ENCODE results near the gene NHS.

NHS gene

DNA sequence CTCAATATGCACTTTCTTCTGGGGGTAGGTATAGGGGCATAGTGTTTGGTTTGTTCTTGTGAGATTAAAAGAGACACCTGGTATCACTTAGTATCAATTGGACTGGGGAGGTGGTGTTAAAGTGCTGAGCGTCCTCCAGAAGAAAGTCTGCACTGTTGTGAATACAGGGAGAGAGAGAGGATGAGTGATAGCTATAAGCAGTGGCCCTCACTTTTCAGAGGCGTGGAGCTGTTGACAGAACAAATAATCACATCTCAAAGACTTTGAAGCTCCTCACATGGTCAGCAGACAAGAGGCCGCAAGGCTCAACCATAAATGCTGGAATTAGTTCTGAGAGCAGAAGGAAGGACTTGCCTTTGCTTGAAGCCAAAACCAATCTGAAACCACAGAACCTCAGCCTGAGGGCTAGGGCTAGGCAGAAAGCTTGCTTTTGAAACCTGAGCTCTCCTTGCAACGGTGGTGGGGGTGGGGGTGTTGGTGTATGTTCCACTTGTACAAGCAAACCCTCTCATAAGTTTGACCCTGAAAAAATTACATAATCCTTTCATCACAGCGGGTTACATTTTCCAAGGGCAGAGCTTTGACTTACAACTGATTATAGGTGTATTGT, 239.1 kb downstream of the NHS start:
- no peaks in the 10 kb centered on the region for H3K27me3 ChIP-seq (ENCODE audit: control insufficient read depth, insufficient read depth, low read length)
- no peaks in the 10 kb centered on the region for H3K9me3 ChIP-seq (ENCODE audit: control insufficient read depth, insufficient read depth, low read length)
- H3K4me3 ChIP-seq (ENCODE audit: low read depth, low read length) = no peak overlapping the region
- no peak overlapping the region for H3K9ac ChIP-seq (ENCODE audit: low read depth, low read length)
- no peaks in the 10 kb centered on the region for H3K36me3 ChIP-seq (ENCODE audit: control insufficient read depth, insufficient read depth, low read length)
- peaks cover 26% of the 10 kb centered on the region for H3K4me1 ChIP-seq (ENCODE audit: control insufficient read depth, insufficient read depth, low read length)

DNA sequence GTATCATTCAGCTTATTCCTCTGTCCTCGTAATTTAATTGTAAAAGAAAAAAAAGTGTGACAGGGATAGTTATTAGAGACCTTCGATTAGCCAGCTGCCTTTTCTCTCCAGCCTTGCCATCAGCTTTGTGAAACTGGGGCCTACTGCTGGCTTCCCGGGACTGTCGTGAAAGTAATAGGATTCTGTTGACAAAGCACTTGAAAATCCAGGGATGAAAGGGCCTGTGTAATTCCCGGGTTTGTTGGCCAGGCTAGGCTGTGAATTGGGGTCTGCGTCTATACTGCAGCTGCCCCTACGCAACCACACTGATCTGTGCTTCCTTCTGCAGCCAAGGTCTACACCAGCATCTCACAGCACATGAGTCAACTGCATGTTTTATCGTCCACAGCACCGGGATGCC, 241.9 kb downstream of the NHS start:
- peaks cover 26% of the 10 kb centered on the region for H3K4me1 ChIP-seq (ENCODE audit: control insufficient read depth, insufficient read depth, low read length)
- H3K36me3 ChIP-seq (ENCODE audit: control insufficient read depth, insufficient read depth, low read length) = no peaks in the 10 kb centered on the region
- H3K9ac ChIP-seq (ENCODE audit: low read depth, low read length) = no peak overlapping the region
- H3K27me3 ChIP-seq (ENCODE audit: control insufficient read depth, insufficient read depth, low read length) = no peaks in the 10 kb centered on the region
- H3K4me3 ChIP-seq (ENCODE audit: low read depth, low read length) = no peak overlapping the region
- no peaks in the 10 kb centered on the region for H3K9me3 ChIP-seq (ENCODE audit: control insufficient read depth, insufficient read depth, low read length)

DNA sequence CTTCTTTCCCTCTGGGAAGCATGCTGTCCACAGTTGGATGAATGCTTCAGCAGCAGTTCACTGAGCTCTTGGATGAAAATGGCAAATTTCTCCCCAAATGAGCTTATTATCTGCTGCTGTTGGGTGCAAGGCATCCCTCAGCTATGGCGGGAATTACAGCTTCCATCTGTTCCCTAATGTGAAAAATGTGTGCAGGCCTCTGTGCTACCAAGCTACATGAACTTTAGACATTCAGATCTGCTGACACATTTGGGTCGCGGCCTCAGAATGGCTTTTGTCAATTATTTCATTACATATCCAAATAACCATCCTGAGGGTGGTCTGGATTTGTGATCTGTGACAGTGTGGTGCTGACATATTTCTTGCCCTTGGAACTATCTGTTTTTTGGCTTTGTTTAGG, 242.8 kb downstream of the NHS start:
- no peaks in the 10 kb centered on the region for H3K27me3 ChIP-seq (ENCODE audit: control insufficient read depth, insufficient read depth, low read length)

DNA sequence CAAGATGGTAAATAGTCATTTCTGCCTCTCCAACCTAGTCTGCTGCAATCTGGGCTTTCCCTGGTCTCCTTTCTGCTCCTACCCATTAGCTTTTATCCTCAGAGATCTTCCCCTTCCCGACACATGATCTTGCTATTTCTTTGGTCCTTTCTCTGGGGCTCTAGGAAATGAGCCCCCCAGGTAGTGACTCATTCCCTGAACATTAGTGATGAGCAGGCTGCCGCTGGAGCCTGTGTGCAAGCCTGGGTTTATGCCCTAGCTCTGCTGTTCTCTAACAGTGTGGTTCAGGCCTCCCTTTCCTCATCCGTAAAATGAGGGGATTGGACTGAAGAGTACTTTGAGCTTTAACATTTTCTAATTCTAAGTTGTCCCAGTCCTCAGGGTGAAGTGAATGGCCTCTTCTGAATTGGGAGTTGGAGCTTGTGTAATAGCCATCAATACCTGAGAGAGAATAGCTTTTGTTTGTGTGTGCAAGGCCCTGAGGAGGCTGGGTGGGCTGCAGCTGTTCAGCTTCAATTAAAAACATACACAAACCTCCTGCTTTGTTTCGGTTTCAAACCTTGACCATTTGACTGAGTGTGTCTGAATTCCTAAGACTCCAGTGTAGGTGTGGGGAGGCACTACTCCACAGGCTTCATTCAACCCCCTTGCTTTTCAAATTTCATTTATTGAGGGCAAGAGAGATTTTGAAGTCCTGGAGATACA, 246.7 kb downstream of the NHS start:
- H3K4me3 ChIP-seq (ENCODE audit: low read depth, low read length) = no peak overlapping the region

More for the DNA sequence above, 242.8 kb downstream of the NHS start:
- Histone ChIP-seq H3K36me3 (ENCODE audit: control insufficient read depth, insufficient read depth, low read length) (no peaks in the 10 kb centered on the region), H3K4me1 (ENCODE audit: control insufficient read depth, insufficient read depth, low read length) (peaks cover 26% of the 10 kb centered on the region), H3K9me3 (ENCODE audit: control insufficient read depth, insufficient read depth, low read length) (no peaks in the 10 kb centered on the region), H3K9ac (ENCODE audit: low read depth, low read length) (no peak overlapping the region), H3K4me3 (ENCODE audit: low read depth, low read length) (no peak overlapping the region)

DNA sequence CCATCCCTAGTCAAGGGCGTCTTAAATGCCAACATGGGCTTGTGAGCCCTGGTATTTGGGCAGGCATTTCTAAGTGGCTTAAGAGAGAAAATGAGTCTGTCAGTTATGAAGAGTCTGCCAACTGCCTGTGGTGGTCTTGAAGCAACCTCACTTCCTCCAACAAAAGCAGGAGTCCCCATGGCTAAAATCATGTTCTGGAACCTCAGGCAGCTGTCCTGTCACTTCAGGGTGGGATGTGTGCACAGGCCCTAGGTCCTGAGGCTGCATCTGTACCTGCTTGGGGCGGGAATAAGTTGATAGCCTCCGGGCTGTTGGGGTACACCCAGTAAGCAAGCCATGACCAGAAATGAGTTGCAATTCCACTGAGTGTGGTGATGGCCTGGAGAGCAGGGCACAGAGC, 247.3 kb downstream of the NHS start:
- H3K27me3 ChIP-seq (ENCODE audit: control insufficient read depth, insufficient read depth, low read length) = no peaks in the 10 kb centered on the region
- no peak overlapping the region for H3K9ac ChIP-seq (ENCODE audit: low read depth, low read length)
- no peaks in the 10 kb centered on the region for H3K4me1 ChIP-seq (ENCODE audit: control insufficient read depth, insufficient read depth, low read length)
- H3K36me3 ChIP-seq (ENCODE audit: control insufficient read depth, insufficient read depth, low read length) = no peaks in the 10 kb centered on the region
- H3K9me3 ChIP-seq (ENCODE audit: control insufficient read depth, insufficient read depth, low read length) = no peaks in the 10 kb centered on the region
- no peak overlapping the region for H3K4me3 ChIP-seq (ENCODE audit: low read depth, low read length)

More for the DNA sequence above, 246.7 kb downstream of the NHS start:
- Histone ChIP-seq H3K9ac (ENCODE audit: low read depth, low read length) (no peak overlapping the region), H3K9me3 (ENCODE audit: control insufficient read depth, insufficient read depth, low read length) (no peaks in the 10 kb centered on the region), H3K36me3 (ENCODE audit: control insufficient read depth, insufficient read depth, low read length) (no peaks in the 10 kb centered on the region), H3K4me1 (ENCODE audit: control insufficient read depth, insufficient read depth, low read length) (peaks cover 5% of the 10 kb centered on the region), H3K27me3 (ENCODE audit: control insufficient read depth, insufficient read depth, low read length) (no peaks in the 10 kb centered on the region)

DNA sequence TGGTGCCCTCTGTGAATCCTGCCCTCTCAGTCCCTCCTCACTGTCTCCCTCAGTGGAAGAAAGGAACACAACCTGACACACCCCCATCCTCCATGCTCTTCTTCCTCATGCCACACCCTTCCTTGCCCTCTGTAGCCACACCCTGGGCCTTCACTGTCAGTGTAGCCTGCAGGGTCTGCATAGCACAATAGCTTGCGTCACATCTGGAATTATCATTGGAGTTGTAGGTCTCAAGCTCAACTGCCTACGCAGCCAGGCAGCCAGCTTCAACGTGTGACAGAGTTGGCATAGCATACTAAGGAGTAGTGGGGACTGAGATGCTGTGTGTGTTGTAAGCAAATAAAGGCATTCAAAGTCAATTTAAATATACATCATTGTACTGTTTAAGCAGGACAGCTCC, 248.8 kb downstream of the NHS start:
- Histone ChIP-seq H3K4me1 (ENCODE audit: control insufficient read depth, insufficient read depth, low read length) (peaks cover 8% of the 10 kb centered on the region), H3K27me3 (ENCODE audit: control insufficient read depth, insufficient read depth, low read length) (no peaks in the 10 kb centered on the region), H3K9me3 (ENCODE audit: control insufficient read depth, insufficient read depth, low read length) (no peaks in the 10 kb centered on the region), H3K36me3 (ENCODE audit: control insufficient read depth, insufficient read depth, low read length) (no peaks in the 10 kb centered on the region), H3K4me3 (ENCODE audit: low read depth, low read length) (no peak overlapping the region), H3K9ac (ENCODE audit: low read depth, low read length) (no peak overlapping the region)

DNA sequence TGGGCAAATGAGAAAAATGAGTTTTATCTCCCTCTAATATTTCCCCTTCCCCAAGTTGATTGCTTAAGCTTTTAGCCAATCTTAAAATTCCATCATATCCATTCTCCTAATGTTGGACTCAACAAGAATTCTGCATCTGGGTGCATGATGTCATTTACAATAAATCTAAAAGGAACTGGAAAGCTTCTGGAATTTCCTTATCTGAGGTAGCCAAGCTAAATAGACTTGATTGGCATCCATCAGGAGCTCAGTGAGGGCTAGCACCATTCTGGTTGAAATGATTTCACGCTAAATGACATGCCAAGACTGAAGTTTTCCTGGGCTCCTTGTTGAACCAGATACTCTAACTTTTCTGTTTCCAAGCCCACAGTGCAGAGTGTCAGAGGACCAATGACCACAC, 252.0 kb downstream of the NHS start:
- Histone ChIP-seq H3K4me3 (ENCODE audit: low read depth, low read length) (no peak overlapping the region), H3K4me1 (ENCODE audit: control insufficient read depth, insufficient read depth, low read length) (peaks cover 10% of the 10 kb centered on the region), H3K9me3 (ENCODE audit: control insufficient read depth, insufficient read depth, low read length) (no peaks in the 10 kb centered on the region), H3K36me3 (ENCODE audit: control insufficient read depth, insufficient read depth, low read length) (no peaks in the 10 kb centered on the region), H3K27me3 (ENCODE audit: control insufficient read depth, insufficient read depth, low read length) (no peaks in the 10 kb centered on the region), H3K9ac (ENCODE audit: low read depth, low read length) (no peak overlapping the region)

DNA sequence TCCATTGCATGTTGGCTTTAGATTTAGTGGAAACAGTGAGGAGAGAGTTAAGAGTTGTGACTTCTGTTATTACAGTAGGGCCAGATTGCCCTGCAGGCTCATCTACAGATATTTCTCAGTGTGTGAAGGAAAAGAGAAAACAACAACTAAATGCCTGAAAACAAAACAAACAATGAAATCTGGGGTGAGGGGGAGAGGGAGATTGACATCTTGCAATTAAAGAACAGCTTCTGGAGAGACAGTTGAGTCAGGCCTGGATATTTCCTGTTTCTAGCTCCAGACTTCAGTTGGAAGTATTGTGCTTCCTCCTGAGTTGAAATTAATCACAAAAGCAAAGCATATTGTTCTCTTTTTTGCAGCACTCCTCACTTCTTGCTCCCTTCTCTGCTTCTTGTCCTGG, 254.0 kb downstream of the NHS start:
- Histone ChIP-seq H3K9me3 (ENCODE audit: control insufficient read depth, insufficient read depth, low read length) (no peaks in the 10 kb centered on the region), H3K27me3 (ENCODE audit: control insufficient read depth, insufficient read depth, low read length) (no peaks in the 10 kb centered on the region), H3K36me3 (ENCODE audit: control insufficient read depth, insufficient read depth, low read length) (no peaks in the 10 kb centered on the region), H3K4me1 (ENCODE audit: control insufficient read depth, insufficient read depth, low read length) (peaks cover 12% of the 10 kb centered on the region), H3K4me3 (ENCODE audit: low read depth, low read length) (no peak overlapping the region), H3K9ac (ENCODE audit: low read depth, low read length) (no peak overlapping the region)

DNA sequence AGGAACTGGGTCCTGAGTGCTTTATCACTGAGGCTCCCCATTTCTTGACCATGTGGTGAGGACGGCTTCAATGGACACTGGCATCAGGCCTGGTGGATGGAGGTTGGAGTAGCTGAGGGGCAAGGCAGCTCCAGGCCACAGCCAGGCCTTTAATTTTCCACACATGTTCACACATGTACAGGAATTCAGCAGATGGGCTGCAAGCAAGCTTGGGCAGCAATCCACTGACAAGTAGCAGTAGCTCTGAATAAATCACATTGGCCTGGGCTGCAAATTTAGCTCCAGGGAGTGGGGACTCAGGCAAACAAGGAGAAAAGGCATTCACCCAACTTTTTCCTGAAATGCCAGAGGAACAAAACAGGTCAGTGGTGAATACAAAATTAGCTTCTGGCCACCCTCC, 254.5 kb downstream of the NHS start:
- Histone ChIP-seq H3K4me1 (ENCODE audit: control insufficient read depth, insufficient read depth, low read length) (peaks cover 15% of the 10 kb centered on the region), H3K9me3 (ENCODE audit: control insufficient read depth, insufficient read depth, low read length) (no peaks in the 10 kb centered on the region), H3K9ac (ENCODE audit: low read depth, low read length) (no peak overlapping the region), H3K27me3 (ENCODE audit: control insufficient read depth, insufficient read depth, low read length) (no peaks in the 10 kb centered on the region), H3K4me3 (ENCODE audit: low read depth, low read length) (no peak overlapping the region), H3K36me3 (ENCODE audit: control insufficient read depth, insufficient read depth, low read length) (no peaks in the 10 kb centered on the region)

DNA sequence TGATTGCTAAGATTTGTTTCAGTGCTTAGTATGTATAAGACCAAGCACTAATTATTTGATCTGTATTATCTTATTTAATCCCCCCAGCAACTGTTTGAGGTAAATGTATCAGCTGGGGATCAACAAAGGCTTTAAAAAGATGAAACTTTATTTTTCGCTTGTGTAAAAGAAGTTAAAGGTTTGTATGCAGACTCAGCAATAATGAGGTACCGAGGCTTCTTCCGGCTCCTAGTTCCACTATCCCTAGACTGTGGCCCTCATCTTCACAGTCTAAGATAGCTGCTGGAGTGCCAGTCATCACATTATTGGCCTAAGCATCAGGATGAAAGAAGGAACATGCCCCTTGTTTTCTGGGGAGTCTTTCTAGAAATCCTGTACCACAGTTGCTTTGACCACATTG, 256.6 kb downstream of the NHS start:
- Histone ChIP-seq H3K27me3 (ENCODE audit: control insufficient read depth, insufficient read depth, low read length) (no peaks in the 10 kb centered on the region), H3K4me1 (ENCODE audit: control insufficient read depth, insufficient read depth, low read length) (peaks cover 21% of the 10 kb centered on the region), H3K9ac (ENCODE audit: low read depth, low read length) (no peak overlapping the region), H3K9me3 (ENCODE audit: control insufficient read depth, insufficient read depth, low read length) (no peaks in the 10 kb centered on the region), H3K36me3 (ENCODE audit: control insufficient read depth, insufficient read depth, low read length) (no peaks in the 10 kb centered on the region), H3K4me3 (ENCODE audit: low read depth, low read length) (no peak overlapping the region)

DNA sequence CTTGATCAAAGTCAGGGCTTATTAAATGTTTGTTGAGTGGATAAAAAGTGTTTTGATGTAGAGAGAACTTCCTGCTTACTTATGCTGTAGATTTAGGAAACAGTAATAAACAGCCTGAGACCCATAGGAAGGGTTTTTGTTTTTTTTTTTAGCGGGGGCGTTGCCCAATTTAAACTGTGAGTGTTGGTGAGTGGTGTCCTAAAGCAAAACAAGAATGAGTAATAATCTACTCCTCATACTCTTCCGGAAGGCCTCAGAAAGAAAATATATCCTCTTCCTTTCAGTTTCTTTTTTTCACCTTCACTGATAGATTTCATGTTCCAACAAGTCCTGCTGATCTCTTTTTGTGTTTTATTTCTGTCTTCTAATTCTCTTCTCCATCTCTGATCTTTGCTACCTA, 257.9 kb downstream of the NHS start:
- H3K4me1 ChIP-seq (ENCODE audit: control insufficient read depth, insufficient read depth, low read length) = peaks cover 21% of the 10 kb centered on the region
- H3K27me3 ChIP-seq (ENCODE audit: control insufficient read depth, insufficient read depth, low read length) = no peaks in the 10 kb centered on the region
- H3K4me3 ChIP-seq (ENCODE audit: low read depth, low read length) = no peak overlapping the region
- H3K9me3 ChIP-seq (ENCODE audit: control insufficient read depth, insufficient read depth, low read length) = no peaks in the 10 kb centered on the region
- no peaks in the 10 kb centered on the region for H3K36me3 ChIP-seq (ENCODE audit: control insufficient read depth, insufficient read depth, low read length)
- H3K9ac ChIP-seq (ENCODE audit: low read depth, low read length) = no peak overlapping the region

DNA sequence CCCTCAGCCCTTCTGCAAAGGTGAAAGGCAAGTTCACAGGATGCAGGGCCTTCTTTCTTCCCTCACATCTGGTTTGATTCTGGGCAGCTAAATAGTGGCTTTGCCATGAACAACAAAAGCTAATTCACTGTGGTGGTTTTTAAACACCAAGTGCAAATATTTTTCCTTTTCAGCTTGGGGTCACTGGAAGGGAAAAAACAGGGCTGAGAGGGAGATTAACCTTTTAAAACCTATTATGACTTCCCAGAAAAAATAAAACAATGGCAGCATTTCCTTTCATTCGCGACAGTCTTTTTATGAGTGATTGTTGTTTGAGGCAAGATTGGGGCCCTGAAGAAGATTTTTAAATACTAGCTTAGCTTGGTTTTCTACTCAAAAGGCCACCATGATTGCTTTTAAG, 258.5 kb downstream of the NHS start:
- peaks cover 15% of the 10 kb centered on the region for H3K4me1 ChIP-seq (ENCODE audit: control insufficient read depth, insufficient read depth, low read length)
- no peak overlapping the region for H3K9ac ChIP-seq (ENCODE audit: low read depth, low read length)
- no peaks in the 10 kb centered on the region for H3K9me3 ChIP-seq (ENCODE audit: control insufficient read depth, insufficient read depth, low read length)
- no peak overlapping the region for H3K4me3 ChIP-seq (ENCODE audit: low read depth, low read length)
- H3K36me3 ChIP-seq (ENCODE audit: control insufficient read depth, insufficient read depth, low read length) = no peaks in the 10 kb centered on the region
- H3K27me3 ChIP-seq (ENCODE audit: control insufficient read depth, insufficient read depth, low read length) = no peaks in the 10 kb centered on the region
